BJ (cell line): ENCODE measurements around the gene EDIL3. TPM values are rescaled to one million over a fixed set of nuclear protein-coding genes. Genes with fewer than 3 reads are reported as not detected.

ENCODE experiments used
- CTCF ChIA-PET: fragments of 350-600 bp; formaldehyde crosslinking; extraction: SDS; loops from one replicate; lab custom pipeline; 2021; ENCODE audit warnings: antibody characterized with exemption, inconsistent platforms; lab: Yijun Ruan, JAX
- POLR2A ChIA-PET: fragments of 300-600 bp; sonication (Branson Sonifier 250); formaldehyde crosslinking; extraction: SDS; loops from one replicate; lab custom pipeline; 2021; ENCODE audit warnings: antibody characterized with exemption; lab: Charles Lee
- DNase-seq: peaks from one replicate; pipeline ENCODE4 v3.0.0-alpha.2; 2011; ENCODE audit warnings: low read depth
- H3K27me3 ChIP-seq: 2 replicates; pipeline ENCODE4 v1.6.0; 2011; ENCODE audit warnings: low read length; ENCODE audit not compliant: control insufficient read depth, insufficient read depth
- H3K36me3 ChIP-seq: 2 replicates; pipeline ENCODE4 v1.5.1; 2011; ENCODE audit warnings: low read length; ENCODE audit not compliant: control insufficient read depth, insufficient read depth
- H3K4me3 ChIP-seq: 2 replicates; pipeline ENCODE4 v1.5.1; 2011; ENCODE audit warnings: low read depth, mild to moderate bottlenecking, control low read depth, low read length
- CTCF ChIP-seq: IDR thresholded peaks from 2 replicates; pipeline ENCODE4 v1.5.1; 2011; ENCODE audit warnings: low read depth, mild to moderate bottlenecking, control low read depth, inconsistent platforms, low read length, moderate library complexity; ENCODE audit not compliant: insufficient read depth
- polyA plus RNA-seq: library from polyadenylated mRNA; depleted of rRNA; stranded (reverse); fragments of >200 nt; gene quantifications from 2 replicates; pipeline ENCODE4 v1.2.3, GENCODE V29; 2011

Gene EDIL3
- polyA plus RNA-seq, 1 experiment, result 8.4 TPM

DNA sequence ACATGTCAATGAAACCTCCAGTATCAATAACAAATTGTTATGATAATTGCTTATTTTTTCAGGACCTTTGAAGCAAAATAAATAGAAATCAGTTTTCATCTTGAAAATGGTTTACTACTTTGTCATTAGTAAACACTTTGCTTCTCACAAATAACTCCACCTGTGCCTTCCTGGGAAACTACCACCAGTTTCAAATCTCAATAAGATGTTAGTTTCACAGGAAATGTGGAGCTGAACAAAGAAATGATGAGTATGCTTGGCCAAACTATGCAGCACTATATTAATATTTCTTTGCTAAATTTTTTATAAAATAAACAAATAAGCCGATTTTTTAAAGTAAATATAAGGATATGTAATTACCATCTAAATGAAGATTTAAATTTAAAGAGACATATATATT, 442.5 kb downstream of the EDIL3 start:
- ChIA-PET CTCF (no interaction called here), POLR2A (no interaction called here)
- Histone ChIP-seq H3K27me3 (no peaks in the 10 kb centered on the region), H3K4me3 (no peak overlapping the region), H3K36me3 (no peaks in the 10 kb centered on the region)
- TF ChIP-seq CTCF, result no peak
- no peak for DNase-seq

- H3K27me3 ChIP-seq, result no peaks in the 10 kb centered on the region
- POLR2A ChIA-PET, result no interaction called here
- H3K4me3 ChIP-seq, result no peak overlapping the region
- TF ChIP-seq CTCF, result no peak
- DNase-seq, result no peak
- CTCF ChIA-PET, result interaction anchor here (1.5 kb wide), 1 partner anchor 11 kb away, joined by 4 read pairs; no protein-coding TSS in a partner anchor
- H3K36me3 ChIP-seq, result no peaks in the 10 kb centered on the region
Observed at GRCh38 chr5:83937837-83938236, 446.8 kb downstream of the EDIL3 start.

- POLR2A ChIA-PET, result no interaction called here
- TF ChIP-seq CTCF, result no peak
- H3K4me3 ChIP-seq, result no peak overlapping the region
- no peaks in the 10 kb centered on the region for H3K27me3 ChIP-seq
- H3K36me3 ChIP-seq, result no peaks in the 10 kb centered on the region
- CTCF ChIA-PET, result no interaction called here
- no peak for DNase-seq
Observed at GRCh38 chr5:83931969-83932368, 452.7 kb downstream of the EDIL3 start.

GRCh38 chr5:83927140-83927733, 457.4 kb downstream of the EDIL3 start:
- no peaks in the 10 kb centered on the region for H3K36me3 ChIP-seq
- H3K4me3 ChIP-seq, result no peak overlapping the region
- H3K27me3 ChIP-seq, result no peaks in the 10 kb centered on the region
- CTCF ChIA-PET, result interaction anchor here (0.5 to 2.6 kb wide), 19 partner anchors 9 to 1678 kb away, joined by 3 to 10 read pairs (median 4); no protein-coding TSS in a partner anchor
- POLR2A ChIA-PET, result no interaction called here
- TF ChIP-seq CTCF, result peak; percentile 77
- no peak for DNase-seq

DNA sequence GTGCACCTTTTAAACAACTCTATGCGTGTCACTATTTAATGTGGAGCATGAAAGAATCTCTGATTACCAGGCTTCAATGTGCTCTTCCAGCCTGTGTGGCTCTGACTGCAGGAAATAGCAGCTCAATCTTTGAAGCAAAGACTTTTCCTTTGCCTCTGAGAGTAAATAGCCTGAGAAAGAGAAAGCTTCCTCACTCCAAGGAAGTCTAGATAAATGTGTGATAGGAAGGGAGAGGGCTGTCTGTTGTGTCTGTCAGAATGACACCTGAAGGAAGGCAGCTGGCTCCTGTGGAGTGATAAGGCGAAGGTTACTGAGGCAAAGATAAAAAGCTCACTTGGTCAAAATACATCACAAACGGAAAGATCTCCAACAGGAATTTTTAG, 458.7 kb downstream of the EDIL3 start:
- ChIA-PET POLR2A (no interaction called here), CTCF (interaction anchor here (0.8 to 2.6 kb wide), 5 partner anchors 9 to 256 kb away, joined by 4 to 10 read pairs (median 6); no protein-coding TSS in a partner anchor)
- H3K4me3 ChIP-seq, result no peak overlapping the region

More for the DNA sequence above, 458.7 kb downstream of the EDIL3 start:
- no peak for DNase-seq
- TF ChIP-seq CTCF, result no peak
- Histone ChIP-seq H3K36me3 (no peaks in the 10 kb centered on the region), H3K27me3 (no peaks in the 10 kb centered on the region)
